Activated T-cell treated with anti-CD3 and anti-CD28 coated beads, Interleukin-2, amount 50 U/mL, for 72 hours (primary cell): ENCODE measurements around the gene AHRR. TPM values are rescaled to one million over a fixed set of nuclear protein-coding genes. Genes with fewer than 3 reads are reported as not detected.

ENCODE experiments used
- ATAC-seq, 2 donors: fragments of 150-1000 bp; cut with Tn5 transposase; replicated peaks in 1 of 2; 2 replicates each; pipeline ENCODE4 v1.10.0; 2021; ENCODE audit warnings: moderate library complexity in 2 of 2, mild to moderate bottlenecking in 1 of 2
- DNase-seq, 2 donors: peaks; one replicate each; pipeline ENCODE4 v3.0.0; 2021 to 2022; ENCODE audit warnings: mixed read lengths in 1 of 2
- H3K27ac Mint-ChIP-seq: one replicate; pipeline ENCODE4 v1.8.0; 2022; ENCODE audit warnings: mild to moderate bottlenecking, moderate library complexity, mixed read lengths
- H3K27me3 Mint-ChIP-seq: one replicate; pipeline ENCODE4 v1.8.0; 2022; ENCODE audit warnings: low read depth, mixed read lengths
- H3K36me3 Mint-ChIP-seq, 2 donors: one replicate each; pipeline ENCODE4 v1.8.0; 2022; ENCODE audit warnings: mixed read lengths in 2 of 2, mild to moderate bottlenecking in 1 of 2; ENCODE audit not compliant: insufficient read depth in 2 of 2
- H3K4me1 Mint-ChIP-seq: one replicate; pipeline ENCODE4 v1.8.0; 2022; ENCODE audit warnings: low read depth, mixed read lengths
- H3K4me3 Mint-ChIP-seq, 2 donors: one replicate each; pipeline ENCODE4 v1.8.0; 2022; ENCODE audit warnings: mild to moderate bottlenecking in 2 of 2, mixed read lengths in 2 of 2, moderate library complexity in 2 of 2
- H3K9me3 Mint-ChIP-seq, 2 donors: one replicate each; pipeline ENCODE4 v1.8.0; 2022; ENCODE audit warnings: mixed read lengths in 2 of 2
- total RNA-seq, 2 donors: library from RNA; stranded (reverse); gene quantifications; one replicate each; pipeline ENCODE4 v1.2.3, GENCODE V29; 2022

The AHRR gene
- total RNA-seq, 2 donors from 2014 or later = 56.0 to 82.2 TPM

- H3K4me1 Mint-ChIP-seq = peaks cover 84% of the 10 kb centered on the region
- ATAC-seq = peak in 1 of 2 donors; percentile 6
Observed at GRCh38 chr5:372556-372995, 51.1 kb downstream of the AHRR start.

GRCh38 chr5:372996-373709 is 51.6 kb downstream of the AHRR start:
- peak overlapping the region; percentile 21 to 75 for H3K4me3 Mint-ChIP-seq
- peaks cover 4 to 21% of the 10 kb centered on the region in 2 donors for H3K36me3 Mint-ChIP-seq
- H3K4me1 Mint-ChIP-seq = peaks cover 86% of the 10 kb centered on the region
- peak in 1 of 2 donors; percentile 34 for DNase-seq
- peak overlapping the region; percentile 83 for H3K27ac Mint-ChIP-seq
- H3K9me3 Mint-ChIP-seq = no peaks in the 10 kb centered on the region
- H3K27me3 Mint-ChIP-seq = no peaks in the 10 kb centered on the region
- ATAC-seq = peak; percentile 10 to 13

More at GRCh38 chr5:372556-372995, 51.1 kb downstream of the AHRR start:
- DNase-seq = no peak
- H3K9me3 Mint-ChIP-seq = no peaks in the 10 kb centered on the region
- H3K27ac Mint-ChIP-seq = peak overlapping the region; percentile 83
- H3K4me3 Mint-ChIP-seq = peak overlapping the region; percentile 21 to 75
- H3K27me3 Mint-ChIP-seq = no peaks in the 10 kb centered on the region
- peaks cover 5 to 17% of the 10 kb centered on the region in 2 donors for H3K36me3 Mint-ChIP-seq

- Mint-ChIP-seq H3K4me3 (peak overlapping the region; percentile 76), H3K4me1 (peaks cover 86% of the 10 kb centered on the region), H3K9me3 (no peaks in the 10 kb centered on the region), H3K27me3 (no peaks in the 10 kb centered on the region), H3K27ac (peak overlapping the region; percentile 88), H3K36me3 (peaks cover 4 to 21% of the 10 kb centered on the region in 2 donors)
- ATAC-seq (peak; percentile 63 to 66), DNase-seq (peak; percentile 91 to 92)
Observed at GRCh38 chr5:373710-374602, 52.4 kb downstream of the AHRR start.

GRCh38 chr5:374631-375335 is 53.3 kb downstream of the AHRR start:
- peaks cover 86% of the 10 kb centered on the region for H3K4me1 Mint-ChIP-seq
- H3K36me3 Mint-ChIP-seq = peaks cover 2 to 18% of the 10 kb centered on the region in 2 donors
- peak overlapping the region; percentile 76 for H3K4me3 Mint-ChIP-seq

GRCh38 chr5:375336-375920 is 53.9 kb downstream of the AHRR start:
- DNase-seq (no peak), ATAC-seq (no peak)
- H3K4me1 Mint-ChIP-seq = peaks cover 88% of the 10 kb centered on the region
- no peaks in the 10 kb centered on the region for H3K9me3 Mint-ChIP-seq
- H3K4me3 Mint-ChIP-seq = peak overlapping the region; percentile 42 to 76
- peak overlapping the region; percentile 84 for H3K27ac Mint-ChIP-seq
- no peaks in the 10 kb centered on the region for H3K27me3 Mint-ChIP-seq
- H3K36me3 Mint-ChIP-seq = peaks cover 2 to 20% of the 10 kb centered on the region in 2 donors

More at GRCh38 chr5:374631-375335, 53.3 kb downstream of the AHRR start:
- Mint-ChIP-seq H3K27me3 (no peaks in the 10 kb centered on the region), H3K27ac (peak overlapping the region; percentile 88), H3K9me3 (no peaks in the 10 kb centered on the region)
- ATAC-seq (no peak), DNase-seq (no peak)

GRCh38 chr5:375921-376798 is 54.6 kb downstream of the AHRR start:
- Mint-ChIP-seq H3K9me3 (peaks cover 0 to 2% of the 10 kb centered on the region in 2 donors), H3K4me3 (peak overlapping the region in 1 of 2 donors; percentile 31), H3K36me3 (peaks cover 5 to 27% of the 10 kb centered on the region in 2 donors), H3K4me1 (peaks cover 89% of the 10 kb centered on the region), H3K27ac (peak overlapping the region; percentile 68), H3K27me3 (no peaks in the 10 kb centered on the region)
- no peak for DNase-seq
- no peak for ATAC-seq

- ATAC-seq (no peak), DNase-seq (no peak)
- peaks cover 0 to 5% of the 10 kb centered on the region in 2 donors for H3K9me3 Mint-ChIP-seq
- peaks cover 89% of the 10 kb centered on the region for H3K4me1 Mint-ChIP-seq
- peak overlapping the region in 1 of 2 donors; percentile 46 for H3K4me3 Mint-ChIP-seq
- peak overlapping the region; percentile 33 for H3K27ac Mint-ChIP-seq
- peaks cover 7 to 34% of the 10 kb centered on the region in 2 donors for H3K36me3 Mint-ChIP-seq
- no peaks in the 10 kb centered on the region for H3K27me3 Mint-ChIP-seq
Observed at GRCh38 chr5:376799-377325, 55.3 kb downstream of the AHRR start.

- Mint-ChIP-seq H3K4me3 (peak overlapping the region; percentile 77 to 78), H3K9me3 (peaks cover 0 to 8% of the 10 kb centered on the region in 2 donors), H3K36me3 (peaks cover 12 to 38% of the 10 kb centered on the region in 2 donors), H3K27ac (peak overlapping the region; percentile 56), H3K27me3 (no peaks in the 10 kb centered on the region), H3K4me1 (peaks cover 89% of the 10 kb centered on the region)
- ATAC-seq = no peak
- no peak for DNase-seq
Observed at GRCh38 chr5:377326-377981, 55.9 kb downstream of the AHRR start.

GRCh38 chr5:378301-378891 is 56.9 kb downstream of the AHRR start:
- peak overlapping the region; percentile 56 for H3K27ac Mint-ChIP-seq
- peaks cover 15 to 45% of the 10 kb centered on the region in 2 donors for H3K36me3 Mint-ChIP-seq
- peaks cover 92% of the 10 kb centered on the region for H3K4me1 Mint-ChIP-seq
- DNase-seq (peak; percentile 63 to 75), ATAC-seq (peak; percentile 85 to 86)
- H3K27me3 Mint-ChIP-seq = no peaks in the 10 kb centered on the region
- H3K9me3 Mint-ChIP-seq = peaks cover 0 to 10% of the 10 kb centered on the region in 2 donors
- peak overlapping the region; percentile 77 to 78 for H3K4me3 Mint-ChIP-seq

GRCh38 chr5:378976-379742 is 57.6 kb downstream of the AHRR start:
- Mint-ChIP-seq H3K27ac (peak overlapping the region; percentile 56), H3K27me3 (no peaks in the 10 kb centered on the region), H3K9me3 (peaks cover 0 to 11% of the 10 kb centered on the region in 2 donors), H3K36me3 (peaks cover 17 to 51% of the 10 kb centered on the region in 2 donors), H3K4me3 (peak overlapping the region; percentile 77 to 78), H3K4me1 (peaks cover 94% of the 10 kb centered on the region)
- ATAC-seq (peak; percentile 48 to 57), DNase-seq (no peak)
